Measurements from ENCODE around the gene HECW1. TPM values are rescaled to one million over a fixed set of nuclear protein-coding genes. Genes with fewer than 3 reads are reported as not detected.

Gene HECW1
- total RNA-seq, 1 experiment from 2014 or later: 2.7 TPM

DNA sequence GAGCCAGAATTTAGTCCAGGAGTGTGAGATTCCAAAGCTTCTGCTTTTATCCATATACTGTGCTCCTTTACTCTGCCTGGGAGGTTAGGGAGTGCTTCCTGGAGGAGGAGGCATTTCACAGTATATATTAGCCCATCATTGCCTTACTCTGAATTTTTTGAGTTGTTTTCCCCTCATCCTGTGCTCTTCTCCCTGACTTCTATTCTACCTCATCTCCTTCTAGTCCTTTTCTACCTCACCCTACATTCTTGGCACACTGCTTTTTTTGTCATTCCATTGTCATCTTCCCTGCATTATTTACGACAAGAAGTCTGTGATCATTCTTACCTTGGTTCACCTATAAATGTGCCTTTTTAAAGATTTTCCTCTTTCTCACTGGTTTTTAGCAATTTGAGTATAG lies 491.8 kb downstream of the HECW1 start:
- Histone ChIP-seq H3K27me3 (ENCODE audit: insufficient read depth, low read depth) (no peaks in the 10 kb centered on the region), H2AFZ (no peak overlapping the region), H3K4me3 (no peak overlapping the region), H3K9me2 (ENCODE audit: insufficient read depth) (no peaks in the 10 kb centered on the region), H3K79me2 (ENCODE audit: low read depth) (peaks cover 60% of the 10 kb centered on the region), H3K9me3 (ENCODE audit: insufficient read depth, low read depth) (peaks cover 16% of the 10 kb centered on the region), H3K4me2 (no peak overlapping the region), H3K27ac (no peak overlapping the region), H3F3A (ENCODE audit: insufficient read depth, low read depth) (peaks cover 5% of the 10 kb centered on the region), H3K36me3 (ENCODE audit: low read depth) (peaks cover 69% of the 10 kb centered on the region), H3K4me1 (replicated peaks; ENCODE audit: insufficient read depth) (no peaks in the 10 kb centered on the region), H4K20me1 (ENCODE audit: insufficient read depth) (peaks cover 54% of the 10 kb centered on the region)
- TF ChIP-seq CTCF (conservative IDR thresholded peaks at IDR 0.05) (no peak), EZH2 (IDR thresholded peaks at IDR 0.05; ENCODE audit: low read depth) (no peak)
- intact Hi-C loops (cut with micrococcal nuclease; ENCODE audit: unreplicated experiment): no loop called here
- DNase-seq: no peak
- ChIA-PET CTCF (interaction anchor here (0.6 kb wide), 1 partner anchor 13 kb away, joined by 4 read pairs; no protein-coding TSS in a partner anchor), POLR2A (ENCODE audit: unreplicated experiment) (no interaction called here)
- no TSS peak for BruUV-seq (replicated peaks)

DNA sequence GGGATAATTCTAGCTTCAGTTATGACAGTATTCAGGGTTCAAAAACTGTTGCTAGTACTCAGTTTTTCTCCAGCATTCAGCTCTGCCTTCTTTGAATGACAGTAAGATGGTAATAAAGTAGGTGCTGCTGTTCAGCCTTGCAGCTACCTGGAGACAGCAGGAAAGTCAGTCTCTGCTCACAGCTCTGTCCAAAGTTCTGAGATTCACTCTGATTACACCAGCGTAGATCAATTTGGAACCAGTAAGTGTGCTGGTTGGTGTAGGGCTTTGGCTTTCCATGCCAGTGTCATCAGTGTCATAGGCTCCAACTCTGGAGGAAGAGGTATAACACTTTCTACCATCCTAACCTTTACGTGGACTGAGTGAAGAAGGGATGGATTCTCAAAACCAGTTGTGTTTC lies 496.6 kb downstream of the HECW1 start:
- Histone ChIP-seq H3K36me3 (ENCODE audit: low read depth) (peaks cover 70% of the 10 kb centered on the region), H3K9me2 (ENCODE audit: insufficient read depth) (no peaks in the 10 kb centered on the region), H3K27me3 (ENCODE audit: insufficient read depth, low read depth) (no peaks in the 10 kb centered on the region), H3K4me1 (replicated peaks; ENCODE audit: insufficient read depth) (no peaks in the 10 kb centered on the region), H3F3A (ENCODE audit: insufficient read depth, low read depth) (peaks cover 1% of the 10 kb centered on the region), H4K20me1 (ENCODE audit: insufficient read depth) (peaks cover 54% of the 10 kb centered on the region), H3K9me3 (ENCODE audit: insufficient read depth, low read depth) (peaks cover 9% of the 10 kb centered on the region), H3K79me2 (ENCODE audit: low read depth) (peaks cover 60% of the 10 kb centered on the region), H3K27ac (no peak overlapping the region), H2AFZ (no peak overlapping the region), H3K4me2 (no peak overlapping the region), H3K4me3 (no peak overlapping the region)
- BruUV-seq (replicated peaks): no TSS peak
- ChIA-PET POLR2A (ENCODE audit: unreplicated experiment) (interaction anchor here (0.7 kb wide), 1 partner anchor 13 kb away, joined by 5 read pairs; no protein-coding TSS in a partner anchor), CTCF (no interaction called here)
- TF ChIP-seq CTCF (conservative IDR thresholded peaks at IDR 0.05) (no peak), EZH2 (IDR thresholded peaks at IDR 0.05; ENCODE audit: low read depth) (no peak)
- intact Hi-C loops (cut with micrococcal nuclease; ENCODE audit: unreplicated experiment): no loop called here
- no peak for DNase-seq

- DNase-seq: no peak
- H3K9me2 ChIP-seq (ENCODE audit: insufficient read depth): no peaks in the 10 kb centered on the region
- CTCF ChIA-PET: interaction anchor here (0.7 kb wide), 1 partner anchor 42 kb away, joined by 4 read pairs; no protein-coding TSS in a partner anchor
- no peaks in the 10 kb centered on the region for H3K27me3 ChIP-seq (ENCODE audit: insufficient read depth, low read depth)
- intact Hi-C loops (cut with micrococcal nuclease; ENCODE audit: unreplicated experiment): no loop called here
- TF ChIP-seq CTCF (conservative IDR thresholded peaks at IDR 0.05): no peak
- no peak for TF ChIP-seq EZH2 (IDR thresholded peaks at IDR 0.05; ENCODE audit: low read depth)
- no peak overlapping the region for H2AFZ ChIP-seq
- H3K79me2 ChIP-seq (ENCODE audit: low read depth): peaks cover 43% of the 10 kb centered on the region
- H3F3A ChIP-seq (ENCODE audit: insufficient read depth, low read depth): peaks cover 16% of the 10 kb centered on the region
- H3K27ac ChIP-seq: no peak overlapping the region
- no peaks in the 10 kb centered on the region for H3K9me3 ChIP-seq (ENCODE audit: insufficient read depth, low read depth)
- BruUV-seq (replicated peaks): no TSS peak
- H3K4me1 ChIP-seq (replicated peaks; ENCODE audit: insufficient read depth): no peaks in the 10 kb centered on the region
- POLR2A ChIA-PET (ENCODE audit: unreplicated experiment): no interaction called here
- no peak overlapping the region for H3K4me2 ChIP-seq
- peaks cover 44% of the 10 kb centered on the region for H4K20me1 ChIP-seq (ENCODE audit: insufficient read depth)
- peaks cover 74% of the 10 kb centered on the region for H3K36me3 ChIP-seq (ENCODE audit: low read depth)
- no peak overlapping the region for H3K4me3 ChIP-seq
Observed at GRCh38 chr7:43612128-43612527, 499.7 kb downstream of the HECW1 start.

Measured in PC-9 (cell line).